Large intestine (tissue), 3 donors: Measurements from ENCODE around the gene MRC2. TPM values are rescaled to one million over a fixed set of nuclear protein-coding genes. Genes with fewer than 3 reads are reported as not detected.

Source experiments
- DNase-seq, 2 donors: peaks; one replicate each; pipeline versions ENCODE4 v3.0.0 to v3.0.0-alpha.2; 2013
- H3K27ac ChIP-seq: one replicate; pipeline ENCODE4 v1.5.1; 2013; ENCODE audit warnings: low read length
- H3K27me3 ChIP-seq: 2 replicates; pipeline ENCODE4 v1.6.1; 2013; ENCODE audit warnings: low read length; ENCODE audit not compliant: control insufficient read depth, insufficient read depth
- H3K36me3 ChIP-seq: 2 replicates; pipeline ENCODE4 v1.6.1; 2013; ENCODE audit warnings: low read length; ENCODE audit not compliant: control insufficient read depth, insufficient read depth
- H3K4me1 ChIP-seq: one replicate; pipeline ENCODE4 v1.6.1; 2013; ENCODE audit warnings: low read length; ENCODE audit not compliant: control insufficient read depth, insufficient read depth
- H3K4me3 ChIP-seq: one replicate; pipeline ENCODE4 v1.5.1; 2013; ENCODE audit warnings: low read length
- H3K9me3 ChIP-seq: one replicate; pipeline ENCODE4 v1.6.1; 2013; ENCODE audit warnings: mild to moderate bottlenecking, low read depth, low read length, moderate library complexity; ENCODE audit not compliant: control insufficient read depth
- WGBS: methylation state at CpG from one replicate; pipeline ENCODE4 v1.1.5; 2013; ENCODE audit warnings: low lambda C conversion rate; ENCODE audit not compliant: insufficient coverage; 5-methylcytosine and 5-hydroxymethylcytosine counted together
- polyA plus RNA-seq: library from polyadenylated mRNA; unstranded; fragments of 120-200 nt; gene quantifications from one replicate; pipeline ENCODE4 v1.2.1, GENCODE V29; 2013

Gene MRC2
- polyA plus RNA-seq, 1 donor = 20.1 TPM

DNA sequence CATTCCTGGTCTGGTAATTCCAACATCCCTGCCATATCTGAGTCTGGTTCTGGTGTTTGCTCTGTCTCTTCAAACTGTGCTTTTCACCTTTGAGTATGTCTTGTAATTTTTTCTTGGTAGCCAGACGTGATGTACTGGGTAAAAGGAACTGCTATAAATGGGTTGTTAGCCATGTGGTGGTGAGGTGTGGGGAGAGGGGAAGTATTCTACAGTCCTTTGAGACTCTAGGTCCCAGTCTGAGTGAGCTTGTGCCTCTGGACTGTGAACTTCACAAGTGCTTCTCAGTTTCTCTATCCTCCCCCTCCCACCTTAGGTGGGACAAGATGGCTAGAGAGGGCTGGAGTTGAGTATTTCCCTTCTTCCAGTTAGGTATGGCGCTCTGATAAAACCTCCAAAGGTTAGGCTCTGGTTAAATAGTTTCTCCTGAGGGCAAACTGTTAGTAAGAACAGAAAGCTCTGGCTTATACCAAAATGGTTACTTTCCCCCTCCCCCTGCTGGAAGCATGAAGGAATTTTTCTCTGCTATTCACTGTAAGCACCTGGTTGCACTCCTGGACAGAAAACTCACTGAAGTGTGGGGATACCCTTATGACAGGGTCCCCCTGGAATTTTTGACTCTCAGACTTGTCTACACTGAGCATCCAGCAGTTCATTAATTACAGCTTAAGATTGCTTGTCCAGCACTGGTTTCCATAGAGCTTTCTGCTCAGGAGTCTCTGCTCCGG lies 92.8 kb downstream of the MRC2 start:
- H3K9me3 ChIP-seq = no peaks in the 10 kb centered on the region
- no peaks in the 10 kb centered on the region for H3K27me3 ChIP-seq
- WGBS = no CpG with 5 or more reads among the region's 3 CpGs
- no peak for DNase-seq
- no peaks in the 10 kb centered on the region for H3K4me1 ChIP-seq
- H3K4me3 ChIP-seq = no peak overlapping the region
- H3K36me3 ChIP-seq = no peaks in the 10 kb centered on the region
- no peak overlapping the region for H3K27ac ChIP-seq

DNA sequence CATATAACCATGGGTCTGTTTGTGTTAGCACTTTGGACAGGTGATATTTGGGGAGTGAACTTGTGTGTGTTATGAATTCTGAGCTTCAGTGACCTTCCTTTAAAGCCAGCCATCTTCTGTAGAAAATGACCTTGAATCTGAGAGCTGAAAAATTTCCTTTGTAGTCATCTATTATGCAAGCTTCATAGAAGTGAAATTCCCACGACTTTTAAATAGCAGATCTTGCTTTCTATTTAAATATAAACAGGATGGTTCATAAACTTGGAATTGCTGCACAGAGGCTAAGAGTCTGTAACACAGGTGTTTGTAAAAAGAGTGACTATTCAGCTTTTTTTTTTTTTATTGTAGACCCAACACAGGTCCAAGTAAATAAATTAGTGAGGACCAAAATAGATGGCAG lies 95.2 kb downstream of the MRC2 start:
- H3K4me3 ChIP-seq = no peak overlapping the region
- no peak for DNase-seq

DNA sequence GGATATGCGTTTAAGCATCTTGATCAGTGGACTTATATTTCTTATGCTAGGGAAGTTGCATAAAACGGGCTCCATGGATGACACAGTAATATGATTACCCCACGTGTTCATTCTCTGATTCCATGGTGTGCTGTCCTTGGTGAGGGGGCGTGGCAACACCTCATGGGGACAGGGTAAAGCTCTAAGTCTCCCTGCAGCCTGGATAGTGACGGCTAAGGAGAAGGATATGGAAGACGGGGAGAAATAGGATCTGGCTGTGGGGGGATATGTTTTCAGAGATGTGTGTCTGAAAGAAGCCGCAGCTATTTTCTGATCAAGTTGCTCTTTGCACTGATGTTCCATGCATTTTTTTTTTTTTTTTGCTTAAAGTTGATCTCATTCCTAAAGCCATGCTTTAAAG lies 96.4 kb downstream of the MRC2 start:
- H3K36me3 ChIP-seq = no peaks in the 10 kb centered on the region
- H3K27me3 ChIP-seq = peaks cover 6% of the 10 kb centered on the region
- H3K27ac ChIP-seq = no peak overlapping the region
- 62% methylated on average over 2 of the region's 7 CpGs for WGBS
- DNase-seq = no peak
- H3K9me3 ChIP-seq = no peaks in the 10 kb centered on the region
- no peaks in the 10 kb centered on the region for H3K4me1 ChIP-seq
- H3K4me3 ChIP-seq = no peak overlapping the region

More for the DNA sequence above, 95.2 kb downstream of the MRC2 start:
- WGBS = 67% methylated on average over 1 of the region's 1 CpG
- H3K27me3 ChIP-seq = peaks cover 3% of the 10 kb centered on the region
- no peaks in the 10 kb centered on the region for H3K4me1 ChIP-seq
- no peak overlapping the region for H3K27ac ChIP-seq
- no peaks in the 10 kb centered on the region for H3K9me3 ChIP-seq
- H3K36me3 ChIP-seq = no peaks in the 10 kb centered on the region

DNA sequence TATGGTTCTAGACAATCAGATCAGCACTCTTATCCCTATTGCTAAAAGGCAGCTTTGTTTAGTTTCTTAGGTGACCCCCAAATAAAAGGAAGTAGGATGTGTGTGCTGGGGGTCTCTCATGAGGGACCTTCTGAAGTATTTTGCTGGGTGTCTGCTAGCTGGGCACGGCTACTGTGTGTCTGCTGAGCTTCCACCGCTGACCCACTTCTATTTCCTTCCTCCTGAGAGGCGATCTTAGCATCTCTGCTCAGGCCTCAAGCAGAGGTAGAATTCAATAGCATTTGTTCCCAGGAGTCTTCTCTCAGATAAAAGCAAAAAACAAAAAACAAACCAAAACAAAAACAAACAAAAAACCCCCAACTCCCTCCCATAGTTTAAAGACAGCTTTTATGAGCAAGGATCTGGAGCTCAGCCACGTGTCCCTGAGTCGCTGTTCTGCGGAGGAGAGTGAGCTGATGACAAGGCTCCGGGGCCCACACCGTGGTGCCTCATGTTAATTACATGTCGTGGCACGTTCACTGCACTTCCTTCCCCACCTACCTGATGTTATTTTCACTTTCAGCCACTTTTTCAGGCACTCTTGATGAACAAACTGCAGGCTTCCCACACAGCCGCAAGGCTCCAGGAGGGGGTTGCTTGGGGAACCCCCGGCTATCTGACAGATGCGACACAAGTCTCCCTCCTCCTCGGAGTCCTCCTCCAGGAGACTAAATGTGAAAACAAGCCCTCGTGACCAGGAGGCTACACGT lies 97.1 kb downstream of the MRC2 start:
- no peak overlapping the region for H3K4me3 ChIP-seq
- no peaks in the 10 kb centered on the region for H3K9me3 ChIP-seq
- no CpG with 5 or more reads among the region's 16 CpGs for WGBS
- no peak overlapping the region for H3K27ac ChIP-seq
- H3K4me1 ChIP-seq = no peaks in the 10 kb centered on the region
- DNase-seq = peak in 1 of 2 donors; percentile 19
- peaks cover 6% of the 10 kb centered on the region for H3K27me3 ChIP-seq
- no peaks in the 10 kb centered on the region for H3K36me3 ChIP-seq

- Histone ChIP-seq H3K9me3 (no peaks in the 10 kb centered on the region), H3K4me1 (no peaks in the 10 kb centered on the region), H3K27me3 (peaks cover 6% of the 10 kb centered on the region), H3K36me3 (no peaks in the 10 kb centered on the region), H3K27ac (no peak overlapping the region), H3K4me3 (no peak overlapping the region)
- no peak for DNase-seq
- 14% methylated on average over 2 of the region's 5 CpGs for WGBS
Measured at GRCh38 chr17:62725791-62726249, 98.3 kb downstream of the MRC2 start.

GRCh38 chr17:62727916-62728672 lies 100.6 kb downstream of the MRC2 start:
- peaks cover 6% of the 10 kb centered on the region for H3K27me3 ChIP-seq
- no peaks in the 10 kb centered on the region for H3K9me3 ChIP-seq
- H3K4me3 ChIP-seq = no peak overlapping the region
- no peak overlapping the region for H3K27ac ChIP-seq
- no peak for DNase-seq
- H3K36me3 ChIP-seq = no peaks in the 10 kb centered on the region
- no peaks in the 10 kb centered on the region for H3K4me1 ChIP-seq
- WGBS = 83% methylated on average over 1 of the region's 6 CpGs

DNA sequence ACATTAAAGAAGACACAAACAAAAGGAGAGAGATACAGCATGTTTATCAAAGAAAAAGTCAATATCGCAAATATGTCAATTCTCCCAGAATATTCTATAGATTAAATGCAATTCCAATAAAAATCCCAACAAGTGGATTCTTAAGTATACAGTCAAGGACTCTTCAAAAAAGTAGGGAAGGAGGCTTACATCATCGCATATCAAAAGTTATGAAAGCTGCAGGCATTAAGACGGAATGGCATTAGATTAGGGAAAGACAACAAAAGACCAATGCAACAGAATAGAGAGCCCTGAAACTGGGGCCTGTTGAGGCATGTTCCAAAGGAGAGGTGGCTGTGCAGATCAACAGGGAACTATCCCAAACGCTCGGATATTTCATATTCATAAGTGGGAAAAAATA lies 104.7 kb downstream of the MRC2 start:
- Histone ChIP-seq H3K9me3 (no peaks in the 10 kb centered on the region), H3K36me3 (no peaks in the 10 kb centered on the region), H3K4me1 (no peaks in the 10 kb centered on the region), H3K27me3 (peaks cover 5% of the 10 kb centered on the region), H3K27ac (no peak overlapping the region), H3K4me3 (no peak overlapping the region)
- WGBS = 100% methylated on average over 1 of the region's 5 CpGs
- no peak for DNase-seq

DNA sequence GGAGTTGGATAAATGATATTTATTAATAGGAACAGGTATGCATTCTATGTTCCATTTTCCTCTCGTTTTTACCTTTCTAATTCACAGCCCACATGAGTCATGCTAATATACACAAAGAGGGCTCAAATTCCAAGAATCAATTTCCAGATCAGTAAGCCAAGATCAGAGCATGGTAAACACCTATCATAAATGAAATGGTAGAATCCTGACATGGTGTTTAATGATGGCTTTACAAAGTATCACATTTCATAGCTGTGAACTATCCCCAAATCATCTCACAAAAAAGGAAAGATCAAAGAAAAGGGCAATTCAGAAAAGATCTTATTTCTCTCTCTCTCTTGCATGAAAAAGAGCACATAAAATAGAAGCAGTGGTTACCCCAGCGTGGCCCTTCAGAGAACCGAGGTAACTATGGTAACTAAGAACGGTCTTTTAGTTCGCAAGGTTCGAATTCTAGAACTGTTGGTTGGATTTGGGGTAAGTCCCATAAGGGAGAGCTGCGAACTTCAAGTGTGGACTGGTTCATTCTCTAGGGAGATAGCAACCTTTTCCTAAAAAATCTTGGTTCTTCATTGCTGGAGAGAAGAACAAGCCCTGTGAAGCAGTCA lies 107.7 kb downstream of the MRC2 start:
- Histone ChIP-seq H3K9me3 (no peaks in the 10 kb centered on the region), H3K4me3 (no peak overlapping the region), H3K4me1 (no peaks in the 10 kb centered on the region), H3K27me3 (peaks cover 2% of the 10 kb centered on the region), H3K36me3 (no peaks in the 10 kb centered on the region), H3K27ac (no peak overlapping the region)
- DNase-seq = no peak
- 0% methylated on average over 1 of the region's 7 CpGs for WGBS

- DNase-seq = no peak
- H3K36me3 ChIP-seq = no peaks in the 10 kb centered on the region
- H3K27me3 ChIP-seq = peaks cover 2% of the 10 kb centered on the region
- H3K9me3 ChIP-seq = no peaks in the 10 kb centered on the region
- 73% methylated on average over 4 of the region's 8 CpGs for WGBS
- no peak overlapping the region for H3K4me3 ChIP-seq
- H3K4me1 ChIP-seq = no peaks in the 10 kb centered on the region
- no peak overlapping the region for H3K27ac ChIP-seq
Measured at GRCh38 chr17:62737513-62737912, 110.0 kb downstream of the MRC2 start.

DNA sequence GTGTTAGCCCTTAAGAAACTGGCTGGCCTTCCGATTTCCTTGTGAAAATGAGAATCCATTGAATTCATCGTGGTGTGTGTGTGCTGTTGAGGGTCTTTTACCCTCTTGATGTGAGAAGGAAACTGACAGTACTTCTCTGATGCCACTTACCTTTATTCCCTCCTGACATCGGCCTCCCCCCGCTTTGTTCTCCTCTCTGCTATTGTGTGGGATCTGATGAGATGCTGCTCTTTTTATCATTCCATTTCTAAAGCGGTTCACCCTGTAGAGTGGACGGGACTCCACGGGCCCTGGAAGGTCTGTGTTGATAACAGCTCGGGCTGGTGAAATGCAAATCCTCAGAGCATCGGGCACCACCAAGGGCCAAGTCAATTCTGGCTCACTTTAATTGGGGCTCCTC lies 110.8 kb downstream of the MRC2 start:
- DNase-seq = no peak
- Histone ChIP-seq H3K9me3 (no peaks in the 10 kb centered on the region), H3K27ac (no peak overlapping the region), H3K4me3 (no peak overlapping the region), H3K36me3 (no peaks in the 10 kb centered on the region), H3K4me1 (no peaks in the 10 kb centered on the region), H3K27me3 (peaks cover 2% of the 10 kb centered on the region)
- WGBS = no CpG with 5 or more reads among the region's 9 CpGs
